ENCODE results near the gene TBCD.
A peak's percentile ranks its signal among the peaks of the same experiment; 100 is the strongest.

TBCD gene

DNA sequence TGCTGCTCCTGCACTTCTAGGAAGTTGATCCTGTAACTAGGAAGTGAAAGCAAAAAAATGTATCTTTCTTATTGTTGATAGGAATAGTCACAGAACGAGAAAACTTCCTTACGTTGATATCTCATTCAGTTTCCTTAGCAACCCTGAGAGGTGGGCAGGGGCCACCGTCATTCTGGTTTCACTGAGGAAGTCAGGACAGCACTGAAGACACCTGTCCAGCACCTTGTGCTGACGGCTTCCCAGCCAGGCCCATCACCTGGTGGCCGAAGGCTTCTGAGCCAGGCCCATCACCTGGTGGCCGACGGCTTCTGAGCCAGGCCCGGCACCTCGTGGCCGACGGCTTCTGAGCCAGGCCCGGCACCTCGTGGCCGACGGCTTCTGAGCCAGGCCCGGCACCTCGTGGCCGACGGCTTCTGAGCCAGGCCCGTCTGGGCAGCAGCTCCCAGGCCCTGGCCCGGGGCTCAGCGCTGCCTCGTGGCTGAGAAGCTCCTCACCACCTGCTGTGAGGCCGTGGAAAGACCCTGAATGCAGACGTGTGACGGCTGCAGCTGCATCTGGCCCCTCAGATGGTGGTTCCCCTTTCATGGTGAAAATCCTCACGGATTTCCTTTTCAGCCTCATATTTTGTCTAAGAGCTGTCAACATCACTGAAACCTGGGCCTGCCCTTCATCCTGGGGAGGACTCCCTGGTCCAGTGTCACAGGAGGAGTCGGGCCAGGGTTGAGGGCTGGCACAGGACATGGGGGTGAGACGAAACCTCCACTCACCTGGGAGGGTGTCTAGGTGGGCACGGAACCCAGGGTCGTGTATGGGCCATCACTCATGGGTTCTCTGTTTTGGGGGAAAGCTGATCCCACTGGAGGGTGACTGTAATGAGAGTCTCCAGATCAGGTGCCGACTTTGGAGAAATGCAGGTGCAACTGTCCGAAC, 121.0 kb downstream of the TBCD start:
- no peak for FAIRE-seq

GRCh38 chr17:82873521-82873920, 121.7 kb downstream of the TBCD start:
- FAIRE-seq: no peak

DNA sequence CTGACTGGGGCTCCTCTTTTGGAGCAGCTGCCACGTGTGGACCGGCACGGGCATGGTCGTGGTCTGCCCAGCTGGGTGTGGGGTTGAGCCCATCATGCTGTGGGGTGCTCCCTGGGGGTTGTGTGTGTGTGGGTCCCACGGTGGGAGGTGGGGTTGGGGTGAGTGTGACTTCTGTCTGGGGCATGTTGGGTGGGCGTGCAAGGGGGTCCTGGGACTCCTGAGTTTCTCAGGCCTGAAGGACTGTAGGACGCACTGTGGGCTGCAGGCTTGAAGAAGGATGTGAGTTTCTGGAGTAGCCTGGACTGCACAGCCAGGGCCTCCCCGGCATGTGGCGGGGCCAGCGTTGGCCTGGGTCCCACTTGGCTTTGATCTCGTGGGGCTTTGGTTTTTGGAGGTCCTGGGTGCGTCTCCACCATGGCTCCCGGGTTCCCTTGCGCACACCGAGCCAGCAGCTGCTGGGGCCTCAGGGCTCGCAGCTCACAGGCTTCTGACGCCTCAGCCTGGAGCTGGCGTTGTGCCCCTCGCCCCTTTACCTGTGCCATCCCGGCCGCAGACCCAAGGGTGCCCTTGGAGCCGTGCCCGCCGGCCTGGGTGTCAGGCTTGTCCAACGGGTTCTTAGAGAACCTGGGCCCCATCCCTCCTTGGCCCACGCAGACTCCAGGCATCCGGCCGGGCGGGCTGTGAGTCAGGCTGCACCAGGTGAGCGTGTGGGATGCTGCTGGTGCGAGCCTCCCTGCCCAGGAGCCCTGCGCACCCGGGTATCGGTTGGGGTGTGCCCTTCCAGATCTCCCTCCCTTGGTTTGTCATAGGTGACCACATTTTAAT, 122.4 kb downstream of the TBCD start:
- FAIRE-seq: no peak

GRCh38 chr17:82875407-82875856, 123.6 kb downstream of the TBCD start:
- FAIRE-seq: no peak

GRCh38 chr17:82876149-82876548, 124.3 kb downstream of the TBCD start:
- FAIRE-seq: no peak

DNA sequence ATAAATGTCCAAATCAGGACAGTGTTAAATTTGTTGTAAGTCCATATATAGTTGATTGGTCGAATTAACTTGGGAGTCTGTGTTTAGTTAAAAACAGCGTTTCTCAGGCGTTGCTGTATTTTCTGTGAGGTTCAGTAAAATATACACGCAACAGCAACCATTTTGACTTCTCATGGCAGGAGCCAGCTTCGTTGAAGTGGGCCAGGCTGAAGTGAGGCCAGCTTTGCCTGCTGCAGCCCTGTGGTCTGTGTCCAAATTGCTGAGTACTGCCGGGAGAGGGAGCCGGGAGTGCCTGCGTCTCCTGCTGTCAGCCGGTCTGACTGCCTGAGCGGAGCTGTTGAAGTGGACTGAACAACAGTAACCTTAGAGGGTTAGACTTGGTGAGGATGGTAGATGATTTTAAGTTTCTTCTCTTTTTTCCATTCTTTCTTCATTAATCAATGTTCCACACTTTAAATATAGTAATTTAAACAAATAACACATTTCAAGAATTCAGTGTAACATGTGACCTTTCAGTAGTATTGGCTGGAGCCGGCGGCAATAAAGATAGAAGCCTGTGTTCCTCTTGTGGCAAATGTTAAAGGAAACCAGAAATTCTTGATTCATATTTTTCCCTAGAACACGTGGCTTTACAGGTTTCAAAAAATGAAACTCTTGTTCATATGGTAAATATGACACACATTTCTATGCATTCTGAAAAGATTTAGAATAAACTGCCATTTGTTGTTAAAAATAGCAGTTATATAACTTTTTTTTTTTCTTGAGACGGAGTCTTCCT, 124.9 kb downstream of the TBCD start:
- peak; percentile 51 for FAIRE-seq

DNA sequence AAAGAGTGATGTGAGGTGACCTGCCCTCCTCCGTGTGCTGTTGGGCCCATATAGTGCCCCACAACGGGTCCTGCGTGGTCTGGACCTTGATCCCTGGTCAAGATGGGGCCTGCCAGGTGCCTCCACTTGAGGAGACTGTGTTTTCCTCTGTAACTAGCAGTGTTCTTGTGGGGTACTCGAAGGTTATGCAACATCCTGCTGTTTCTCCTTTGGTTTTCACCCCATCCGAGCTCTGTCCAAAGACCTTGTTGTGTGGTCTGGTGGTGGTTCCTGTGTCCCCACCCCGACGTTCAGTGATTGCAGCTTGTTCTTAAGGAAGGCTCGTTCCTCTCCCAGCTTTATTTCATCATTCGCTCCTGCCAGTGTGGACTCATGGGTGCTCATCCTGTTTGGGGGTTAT, 126.7 kb downstream of the TBCD start:
- FAIRE-seq: no peak

GRCh38 chr17:82879241-82879640, 127.4 kb downstream of the TBCD start:
- no peak for FAIRE-seq

GRCh38 chr17:82880620-82881323, 128.9 kb downstream of the TBCD start:
- FAIRE-seq: no peak

GRCh38 chr17:82881324-82881823, 129.5 kb downstream of the TBCD start:
- no peak for FAIRE-seq

GRCh38 chr17:82881900-82882714, 130.2 kb downstream of the TBCD start:
- FAIRE-seq: no peak

DNA sequence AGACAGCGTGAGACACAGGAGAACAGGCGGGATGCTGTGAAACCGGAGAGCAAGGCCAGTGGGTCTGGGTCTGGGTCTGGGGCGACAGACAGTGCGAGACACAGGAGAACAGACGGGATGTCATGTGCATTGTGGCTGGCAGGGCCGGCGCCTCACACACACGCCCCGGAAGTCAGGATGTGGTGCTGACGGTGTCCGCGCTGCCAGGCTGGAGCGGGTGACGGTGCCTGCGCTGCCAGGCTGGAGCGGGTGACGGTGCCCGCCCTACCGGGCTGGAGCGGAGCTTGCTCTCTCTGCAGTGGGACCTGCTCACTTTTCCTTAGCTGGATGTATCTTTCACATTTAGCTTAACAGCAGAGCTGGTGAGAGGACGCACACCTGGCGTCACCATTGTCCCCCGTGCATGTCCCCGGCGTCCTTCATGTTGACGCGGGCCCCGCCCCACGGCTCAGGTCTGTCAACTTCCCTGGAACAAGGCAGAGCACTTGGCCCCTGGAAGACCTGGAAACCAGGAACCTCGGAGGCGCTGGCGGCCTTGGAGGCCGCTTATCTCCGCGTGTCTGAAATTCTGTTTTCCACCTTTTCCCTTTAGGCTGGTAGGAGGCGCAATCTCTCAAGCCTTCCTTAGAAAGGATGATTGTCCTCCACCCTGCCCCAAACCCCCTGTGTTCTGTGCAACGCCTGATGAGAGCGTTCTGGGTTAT, 131.0 kb downstream of the TBCD start:
- FAIRE-seq: no peak

- no peak for FAIRE-seq
Observed at GRCh38 chr17:82883419-82884031, 131.7 kb downstream of the TBCD start.

- FAIRE-seq: no peak
Observed at GRCh38 chr17:82884341-82884969, 132.6 kb downstream of the TBCD start.

DNA sequence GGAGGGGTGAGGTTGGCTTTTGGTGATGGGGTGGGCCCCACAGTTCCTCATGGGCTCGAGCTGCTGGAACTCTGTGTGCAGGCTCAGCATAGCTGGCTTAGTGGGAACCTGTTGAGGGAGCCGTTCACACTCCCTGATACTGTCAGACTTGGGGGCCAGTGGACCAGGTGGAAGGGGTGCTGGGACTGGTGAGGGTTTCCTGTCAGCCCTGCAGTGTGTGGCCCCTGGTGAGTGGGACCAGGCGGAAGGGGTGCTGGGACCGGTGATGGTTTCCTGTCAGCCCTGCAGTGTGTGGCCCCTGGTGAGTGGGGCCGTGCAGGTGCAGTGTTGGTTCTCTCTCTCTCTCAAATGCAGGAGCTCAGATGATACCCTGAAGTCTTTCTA, 133.1 kb downstream of the TBCD start:
- FAIRE-seq: no peak

DNA sequence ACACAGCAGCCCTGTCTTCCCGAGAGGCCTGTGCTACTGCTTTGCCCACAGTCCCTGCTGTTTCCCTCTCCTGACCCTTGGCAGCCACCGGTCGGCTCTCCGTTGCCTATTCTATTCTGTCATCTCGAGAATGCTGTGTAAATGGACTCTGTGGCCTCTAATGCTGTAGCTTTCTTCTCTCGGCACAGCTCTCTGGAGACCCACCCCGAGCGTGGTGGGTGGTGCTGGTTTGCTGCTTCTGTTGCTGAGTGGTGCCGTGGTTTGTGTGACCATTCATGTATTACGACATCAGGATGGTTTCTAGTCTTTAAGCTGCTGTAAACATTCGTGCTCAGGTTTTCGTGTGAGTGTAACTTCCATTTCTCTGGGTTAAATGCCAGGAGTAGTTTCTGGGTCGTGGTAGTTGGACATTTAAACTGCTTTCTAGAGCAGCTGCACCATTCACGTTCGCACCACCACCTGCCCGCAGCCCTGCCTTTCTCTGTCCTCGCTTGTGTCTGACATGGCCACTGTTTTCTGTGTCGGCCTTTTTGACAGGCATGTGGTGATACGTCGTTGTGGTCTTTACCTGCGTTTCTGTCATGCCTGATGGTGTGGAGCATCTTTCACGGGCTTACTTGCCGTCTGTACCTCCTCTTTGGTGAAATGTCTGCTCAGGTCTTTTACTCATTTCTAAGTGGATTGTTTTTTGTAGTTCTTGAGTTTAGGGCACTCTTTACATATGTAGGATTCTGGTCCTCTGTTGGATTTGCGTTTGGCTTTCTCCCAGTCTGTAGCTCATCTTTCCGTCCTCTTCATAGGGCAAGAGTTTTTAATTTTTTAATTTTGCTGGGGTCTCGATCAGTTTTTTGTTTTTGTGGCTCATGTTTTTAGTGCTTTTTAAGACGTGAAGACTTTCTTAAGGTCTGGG, 135.6 kb downstream of the TBCD start:
- no peak for FAIRE-seq

GRCh38 chr17:82888583-82889495, 137.0 kb downstream of the TBCD start:
- FAIRE-seq: no peak

All from endometrium (tissue), 2 donors.